ENCODE data around the gene SRPK1.

DNA sequence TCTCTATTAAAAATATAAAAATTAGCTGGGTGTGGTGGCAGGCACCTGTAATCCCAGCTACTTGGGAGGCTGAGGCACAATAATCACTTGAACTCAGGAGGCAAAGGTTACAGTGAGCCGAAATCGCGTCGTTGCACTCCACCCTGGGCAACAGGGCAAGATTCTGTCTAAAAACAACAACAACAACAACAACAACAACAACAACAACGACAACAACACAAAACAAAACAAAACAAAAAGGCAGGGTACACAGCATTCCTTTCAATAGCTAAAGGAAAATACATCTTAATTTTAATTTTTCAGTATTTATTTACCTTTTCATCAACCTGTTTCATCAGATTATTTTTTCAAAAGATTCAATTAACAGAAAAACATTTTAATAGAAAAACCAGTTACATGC is 28.4 kb downstream of the SRPK1 start:
- TF ChIP-seq, protein P1, sequence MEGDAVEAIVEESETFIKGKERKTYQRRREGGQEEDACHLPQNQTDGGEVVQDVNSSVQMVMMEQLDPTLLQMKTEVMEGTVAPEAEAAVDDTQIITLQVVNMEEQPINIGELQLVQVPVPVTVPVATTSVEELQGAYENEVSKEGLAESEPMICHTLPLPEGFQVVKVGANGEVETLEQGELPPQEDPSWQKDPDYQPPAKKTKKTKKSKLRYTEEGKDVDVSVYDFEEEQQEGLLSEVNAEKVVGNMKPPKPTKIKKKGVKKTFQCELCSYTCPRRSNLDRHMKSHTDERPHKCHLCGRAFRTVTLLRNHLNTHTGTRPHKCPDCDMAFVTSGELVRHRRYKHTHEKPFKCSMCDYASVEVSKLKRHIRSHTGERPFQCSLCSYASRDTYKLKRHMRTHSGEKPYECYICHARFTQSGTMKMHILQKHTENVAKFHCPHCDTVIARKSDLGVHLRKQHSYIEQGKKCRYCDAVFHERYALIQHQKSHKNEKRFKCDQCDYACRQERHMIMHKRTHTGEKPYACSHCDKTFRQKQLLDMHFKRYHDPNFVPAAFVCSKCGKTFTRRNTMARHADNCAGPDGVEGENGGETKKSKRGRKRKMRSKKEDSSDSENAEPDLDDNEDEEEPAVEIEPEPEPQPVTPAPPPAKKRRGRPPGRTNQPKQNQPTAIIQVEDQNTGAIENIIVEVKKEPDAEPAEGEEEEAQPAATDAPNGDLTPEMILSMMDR (IDR thresholded peaks at IDR 0.05): no peak
- no peak for TF ChIP-seq POLR2A (IDR thresholded peaks at IDR 0.05)

Data from uterus (tissue), 2 donors.